ENCODE measurements around the gene SEM1.
"Not testable (repeated sequence)": the region's sequence is repeated elsewhere in the genome, so short reads cannot be mapped to it uniquely, and the experiment has no call there.

Gene SEM1

DNA sequence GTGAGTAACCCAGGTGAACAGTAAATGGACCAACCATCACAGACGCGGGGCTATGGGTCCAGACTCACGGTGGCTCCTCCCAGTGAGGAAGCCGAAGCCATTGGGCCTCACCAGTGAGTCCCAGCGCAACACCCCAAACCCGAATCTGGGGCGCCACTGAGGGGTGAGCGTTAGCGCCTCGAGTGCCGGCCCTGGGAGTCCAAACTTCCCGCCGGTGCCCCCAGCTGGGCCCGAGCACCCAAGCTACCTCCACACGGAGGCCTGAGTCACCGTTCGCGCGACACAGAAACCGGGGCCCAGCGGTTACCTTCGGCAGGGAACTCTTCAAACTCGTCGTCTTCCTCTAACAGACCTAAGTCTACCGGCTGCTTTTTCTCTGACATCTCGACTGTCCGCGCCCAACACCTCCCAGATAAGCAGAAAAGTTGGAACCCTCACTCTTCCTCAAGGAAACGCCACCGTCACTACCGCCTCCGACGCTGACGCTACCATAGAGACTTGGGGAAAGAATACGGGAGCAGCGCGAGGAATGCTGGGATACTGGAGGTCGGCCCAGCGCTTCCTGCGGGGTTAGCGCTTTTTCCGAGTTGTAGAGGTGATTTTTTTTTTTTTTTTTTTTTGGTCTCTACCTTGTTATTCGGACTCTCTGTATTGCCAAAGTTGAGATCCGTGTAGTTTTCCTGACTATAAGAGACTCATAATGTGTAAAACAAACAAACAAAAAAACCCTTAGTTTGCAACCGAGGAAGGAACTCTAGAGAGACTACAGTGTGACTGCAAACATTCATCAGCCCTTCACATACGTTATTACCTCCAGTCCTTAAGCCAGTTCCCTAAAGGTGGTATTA is at the start of gene SEM1:
TSS of gene SEM1 (minus strand) at position 466 of the 848 bp plus-strand sequence. CDS start at position 383, 83 bp downstream.
- peak; percentile 80 to 96 for DNase-seq

DNA sequence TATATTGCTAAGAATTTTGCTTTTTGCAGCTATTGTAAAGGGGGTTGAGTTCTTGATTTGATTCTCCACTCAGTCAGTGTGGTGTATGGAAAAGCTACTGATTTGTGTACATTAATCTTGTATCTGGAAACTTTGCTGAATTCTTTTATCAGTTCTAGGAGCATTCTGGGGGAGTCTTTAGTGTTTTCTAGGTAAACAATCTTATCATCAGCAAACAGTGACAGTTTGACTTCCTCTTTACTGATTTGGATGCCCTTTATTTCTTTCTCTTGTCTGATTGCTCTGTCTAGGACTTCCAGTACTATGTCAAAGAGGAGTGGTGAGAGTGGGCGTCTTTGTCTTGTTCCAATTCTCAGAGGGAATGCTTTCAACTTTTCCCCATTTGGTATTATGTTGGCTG is 48.2 kb upstream of the SEM1 start:
- DNase-seq, result not testable (repeated sequence)

- no peak for DNase-seq
These were observed 37.8 kb upstream of the SEM1 start for GRCh38 chr7:96747418-96747940.

DNA sequence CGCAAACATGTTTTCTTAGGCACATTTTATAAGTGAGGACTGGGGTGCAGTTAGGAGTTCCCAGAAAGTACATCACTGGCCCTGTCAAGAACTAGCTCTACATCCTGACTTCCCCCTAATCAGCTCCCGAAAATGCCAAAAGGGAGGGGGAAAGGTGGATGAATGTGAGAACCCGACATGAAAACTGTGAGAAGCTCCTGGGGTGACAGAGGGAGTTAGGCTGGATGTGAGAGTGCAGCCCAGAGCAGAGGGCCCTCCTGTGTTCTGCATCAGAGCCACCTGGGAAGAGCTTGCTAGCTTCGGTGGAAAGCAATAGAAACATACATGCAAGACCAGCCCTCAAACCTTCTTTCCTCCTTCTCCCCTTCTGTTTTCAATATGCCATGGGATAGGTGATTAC is 30.5 kb upstream of the SEM1 start:
- DNase-seq, result no peak

GRCh38 chr7:96739609-96740008 is 30.0 kb upstream of the SEM1 start:
- DNase-seq, result no peak

DNA sequence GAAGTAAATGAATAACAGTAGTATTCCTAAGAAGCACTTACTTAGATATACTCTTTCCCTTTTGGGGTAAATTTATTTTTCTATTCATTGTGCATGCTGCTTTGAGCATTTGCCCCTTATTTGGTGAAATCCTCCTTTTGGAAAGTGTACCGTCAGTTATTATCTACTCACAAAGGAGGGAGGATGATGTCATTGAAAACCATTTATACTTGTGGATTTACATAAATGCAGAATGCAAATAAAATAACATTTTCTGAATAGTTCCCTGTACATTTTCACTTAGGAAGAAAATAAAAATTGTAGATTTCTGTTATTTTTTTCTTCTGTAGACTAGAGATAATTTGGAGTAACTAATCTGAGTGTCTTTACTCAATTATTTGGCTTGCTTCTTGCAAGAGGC is 29.5 kb upstream of the SEM1 start:
- no peak for DNase-seq

GRCh38 chr7:96738705-96739104 is 29.1 kb upstream of the SEM1 start:
- no peak for DNase-seq

DNA sequence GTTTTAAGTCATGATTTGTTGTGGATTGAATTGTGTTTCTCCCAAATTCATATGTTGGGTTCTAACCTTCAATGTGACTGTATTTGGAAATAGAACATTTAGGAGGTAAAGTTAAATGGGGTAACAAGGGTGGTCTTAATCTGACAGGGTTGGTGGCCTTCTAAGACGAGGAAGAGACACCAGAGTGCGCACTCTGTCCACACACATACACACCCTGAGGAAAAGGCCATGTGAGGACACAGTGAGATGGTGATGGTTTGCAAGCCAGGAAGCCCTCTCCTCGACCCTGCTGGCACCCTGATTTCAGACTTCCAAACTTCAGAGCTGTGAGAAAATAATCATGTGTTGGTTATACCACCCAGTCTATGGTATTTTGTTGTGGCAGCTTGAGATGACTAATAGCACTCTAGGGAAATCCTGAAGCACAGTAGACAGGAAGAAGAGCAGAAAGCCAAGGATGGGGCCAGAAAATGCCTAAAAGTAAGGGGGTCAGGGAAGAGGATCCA is 28.0 kb upstream of the SEM1 start:
- no peak for DNase-seq

GRCh38 chr7:96734343-96734742 is 24.7 kb upstream of the SEM1 start:
- DNase-seq, result no peak

DNA sequence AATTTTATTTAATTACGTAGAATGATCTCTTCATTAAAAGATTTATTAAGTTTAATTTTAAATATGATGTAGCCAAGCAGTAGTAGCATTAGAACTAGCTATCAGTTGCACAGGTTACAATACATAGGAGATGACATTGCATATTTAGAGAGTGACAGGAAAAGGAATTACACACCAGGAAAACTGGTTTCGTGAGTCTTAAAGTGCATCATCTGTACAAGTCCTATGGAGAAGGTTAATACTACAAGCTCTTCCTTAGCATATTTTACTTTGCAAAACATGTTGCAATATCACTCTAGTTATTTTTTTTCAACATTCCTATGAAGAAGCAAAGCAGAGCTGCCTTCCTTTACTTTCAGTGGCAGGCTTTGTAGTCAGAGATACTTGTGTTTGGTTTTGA is 20.2 kb upstream of the SEM1 start:
- DNase-seq, result no peak

- DNase-seq, result no peak
These were observed 18.5 kb upstream of the SEM1 start for GRCh38 chr7:96728139-96728538.

DNA sequence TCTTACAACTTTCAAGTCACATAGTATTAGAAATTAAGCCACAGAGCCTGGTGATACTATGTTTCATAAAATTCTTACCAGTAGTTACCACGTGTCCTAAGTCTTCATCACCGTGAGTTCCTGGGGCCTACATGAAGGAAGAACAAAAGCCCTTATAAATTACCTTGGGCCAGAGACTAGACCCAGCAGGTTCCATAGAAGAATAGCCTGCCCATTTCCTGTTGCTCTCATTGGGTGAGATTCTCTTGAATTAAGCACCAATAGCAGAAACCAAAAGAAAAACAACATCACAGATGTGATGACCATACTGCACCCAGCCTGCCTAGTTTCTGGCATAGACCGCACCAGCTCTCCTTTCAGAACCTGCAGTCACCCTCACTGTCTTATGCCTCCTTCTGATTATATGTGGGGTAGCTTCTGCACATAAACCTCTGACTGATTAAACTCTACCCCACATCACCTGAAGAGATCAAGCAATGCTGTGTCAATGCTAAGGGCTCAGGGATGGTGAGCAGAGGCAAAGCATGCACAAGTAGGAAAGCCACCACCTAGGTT is 18.0 kb upstream of the SEM1 start:
- no peak for DNase-seq

DNA sequence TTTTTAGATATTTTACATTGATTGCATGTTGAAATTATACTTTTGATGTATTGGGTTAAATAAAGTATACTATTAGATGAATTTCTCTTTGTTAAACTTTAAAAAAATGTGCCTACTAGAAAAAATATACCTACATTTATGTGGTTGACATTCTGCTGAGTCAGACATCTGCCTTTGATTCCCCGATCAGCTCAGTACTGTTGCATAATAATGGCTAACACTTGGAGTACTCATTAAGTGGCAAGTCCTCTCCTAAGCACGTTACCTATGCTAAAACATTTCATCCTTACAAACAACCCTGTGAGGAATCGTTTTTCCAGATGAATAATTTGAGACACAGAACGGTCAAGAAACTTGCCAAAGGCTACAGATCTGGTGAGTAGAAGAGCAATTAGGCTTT is 14.0 kb upstream of the SEM1 start:
- DNase-seq, result no peak

DNA sequence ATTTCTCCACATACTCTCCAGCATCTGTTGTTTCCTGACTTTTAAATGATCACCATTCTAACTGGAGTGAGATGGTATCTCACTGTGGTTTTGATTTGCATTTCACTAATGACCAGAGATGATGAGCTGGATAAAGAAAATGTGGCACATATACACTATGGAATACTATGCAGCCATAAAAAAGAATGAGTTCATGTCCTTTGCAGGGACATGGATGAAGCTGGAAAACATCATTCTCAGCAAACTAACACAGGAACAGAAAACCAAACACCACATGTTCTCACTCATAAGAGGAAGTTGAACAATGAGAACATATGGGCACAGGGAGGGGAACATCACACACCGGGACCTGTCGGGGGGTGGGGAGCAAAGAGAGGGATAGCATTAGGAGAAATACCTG is 13.3 kb upstream of the SEM1 start:
- DNase-seq, result not testable (repeated sequence)

GRCh38 chr7:96720843-96721242 is 11.2 kb upstream of the SEM1 start:
- no peak for DNase-seq

- no peak for DNase-seq
These were observed 9.5 kb upstream of the SEM1 start for GRCh38 chr7:96719164-96719563.

DNA sequence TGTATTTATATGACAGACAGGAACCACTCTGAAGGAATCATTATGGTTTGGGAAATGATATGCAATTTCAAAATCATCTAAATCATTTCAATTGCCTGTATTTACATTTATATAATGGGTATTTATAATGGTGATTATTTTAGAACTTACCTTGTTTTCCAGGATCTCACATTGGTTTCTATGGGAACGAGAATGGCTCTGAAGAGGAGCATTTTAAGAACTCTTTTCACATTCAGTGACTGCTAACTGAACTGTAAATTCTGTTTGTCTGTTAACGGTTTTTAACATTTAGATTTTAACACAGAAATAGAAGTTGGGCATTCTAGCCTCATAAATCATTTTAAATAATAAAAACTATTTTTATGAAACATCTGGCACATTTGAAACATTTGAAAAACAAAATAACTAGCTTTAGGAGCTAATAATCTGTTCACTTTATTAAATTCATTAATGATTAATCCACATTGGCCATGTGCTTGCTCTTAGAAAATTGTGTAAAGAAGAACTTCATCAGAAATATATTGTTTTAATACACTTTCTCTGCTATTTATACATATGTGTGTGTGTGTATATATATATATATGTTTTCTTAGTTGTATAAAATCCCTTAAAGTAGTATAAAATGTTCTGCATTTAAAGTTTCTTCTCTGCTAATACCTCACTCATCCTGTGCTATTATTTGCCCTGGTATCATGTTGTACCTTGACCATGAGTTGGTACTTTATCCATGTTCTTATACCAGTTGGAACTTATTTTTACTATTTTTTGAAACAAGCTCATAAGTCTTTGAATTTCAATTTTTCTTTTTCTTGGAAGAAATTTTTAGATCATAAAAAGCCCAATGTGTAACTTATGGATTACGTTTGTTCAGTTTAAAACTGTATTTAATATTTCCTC is 8.7 kb upstream of the SEM1 start:
- DNase-seq, result no peak

DNA sequence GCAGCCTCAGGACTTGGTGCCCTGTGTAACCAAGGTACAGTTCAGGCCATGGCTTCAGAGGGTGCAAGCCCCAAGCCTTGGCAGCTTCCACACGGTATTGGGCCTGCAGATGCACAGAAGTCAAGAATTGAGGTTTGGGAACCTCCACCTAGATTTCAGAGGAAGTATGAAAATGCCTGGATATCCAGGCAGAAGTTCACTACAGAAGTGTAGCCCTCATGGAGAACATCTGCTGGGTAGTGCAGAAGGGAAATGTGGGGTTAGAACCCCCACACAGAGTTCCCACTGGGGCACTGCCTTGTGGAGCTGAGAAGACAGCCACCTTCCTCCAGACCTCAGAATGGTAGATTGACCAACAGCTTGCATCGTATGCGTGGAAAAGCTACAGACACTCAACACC is 3.4 kb upstream of the SEM1 start:
- DNase-seq, result no peak

DNA sequence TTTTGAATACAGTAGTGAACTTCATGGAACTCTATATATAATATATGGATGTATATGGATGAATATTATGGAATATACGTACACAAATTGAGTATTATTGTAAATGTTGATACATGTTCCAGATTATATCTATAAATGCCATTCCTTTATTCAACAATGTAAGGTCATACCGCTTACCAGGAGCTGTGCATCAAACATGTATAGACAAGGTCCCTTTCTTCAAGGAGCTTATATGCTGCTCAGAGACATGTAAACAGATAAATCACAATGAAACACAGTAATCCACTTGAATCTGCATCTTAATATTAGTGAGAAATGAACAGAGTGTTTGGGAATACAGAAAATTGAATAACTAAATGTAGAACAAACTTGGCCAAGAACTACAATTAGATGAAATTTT is 898 bp upstream of the SEM1 start:
- DNase-seq, result no peak

DNA sequence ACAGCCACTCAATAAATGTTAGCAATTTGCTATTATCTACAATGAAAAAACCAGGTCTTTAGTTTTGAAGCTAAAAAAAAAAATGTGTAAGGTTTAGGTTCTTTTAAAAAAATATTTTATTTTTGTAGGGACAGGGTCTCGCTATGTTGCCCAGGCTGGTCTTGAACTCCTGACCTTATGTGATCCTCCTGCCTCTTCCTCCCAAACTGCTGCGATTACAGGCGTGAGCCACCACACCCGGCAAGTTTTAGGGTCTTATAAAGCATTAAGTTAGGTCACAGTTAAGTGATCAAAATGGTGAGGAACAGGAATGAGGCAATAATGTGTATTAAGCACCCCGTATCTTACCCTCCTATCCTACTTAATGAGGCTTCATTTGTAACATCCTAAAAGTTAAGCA is 774 bp downstream of the SEM1 start:
- DNase-seq, result no peak

- no peak for DNase-seq
These were observed 1.5 kb downstream of the SEM1 start for GRCh38 chr7:96707901-96708774.

DNA sequence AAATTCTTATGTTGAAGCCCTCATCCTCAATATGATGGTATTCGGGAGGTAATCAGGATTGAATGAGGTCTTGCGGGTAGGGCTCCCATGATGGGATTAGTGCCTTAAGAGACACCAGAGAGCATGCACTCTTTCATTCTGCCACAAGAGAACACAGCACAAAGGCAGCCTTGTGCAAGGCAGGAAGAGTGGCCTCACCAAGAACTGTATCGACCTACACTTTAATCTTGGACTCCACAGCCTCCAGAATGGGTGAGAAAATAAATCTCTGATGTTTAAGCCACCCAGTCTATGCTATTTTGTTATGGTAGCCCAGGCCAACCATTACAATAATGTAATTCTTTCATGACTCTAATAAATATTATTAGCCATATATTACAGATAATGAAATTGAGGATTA is 8.4 kb downstream of the SEM1 start:
- DNase-seq, result no peak

All from NCI-H526 (cell line).